H54 (cell line): ENCODE measurements around the gene ABCA6.
A peak's percentile ranks its signal among the peaks of the same experiment; 100 is the strongest.
"Not testable (repeated sequence)": the region's sequence is repeated elsewhere in the genome, so short reads cannot be mapped to it uniquely, and the experiment has no call there.

Source experiments
- DNase-seq: peaks from one replicate; pipeline ENCODE4 v3.0.0; 2011; ENCODE audit warnings: low spot score, mixed read lengths; ENCODE audit not compliant: insufficient read length
- FAIRE-seq: peaks from 3 replicates; lab custom pipeline; 2011; peaks lifted over from hg19 to GRCh38; lab: Jason Lieb, UNC
- POLR2A ChIP-seq: IDR thresholded peaks from 2 replicates; pipeline ENCODE4 v1.6.1; 2011; ENCODE audit warnings: low read depth, mild to moderate bottlenecking, low read length

Gene ABCA6, protein sequence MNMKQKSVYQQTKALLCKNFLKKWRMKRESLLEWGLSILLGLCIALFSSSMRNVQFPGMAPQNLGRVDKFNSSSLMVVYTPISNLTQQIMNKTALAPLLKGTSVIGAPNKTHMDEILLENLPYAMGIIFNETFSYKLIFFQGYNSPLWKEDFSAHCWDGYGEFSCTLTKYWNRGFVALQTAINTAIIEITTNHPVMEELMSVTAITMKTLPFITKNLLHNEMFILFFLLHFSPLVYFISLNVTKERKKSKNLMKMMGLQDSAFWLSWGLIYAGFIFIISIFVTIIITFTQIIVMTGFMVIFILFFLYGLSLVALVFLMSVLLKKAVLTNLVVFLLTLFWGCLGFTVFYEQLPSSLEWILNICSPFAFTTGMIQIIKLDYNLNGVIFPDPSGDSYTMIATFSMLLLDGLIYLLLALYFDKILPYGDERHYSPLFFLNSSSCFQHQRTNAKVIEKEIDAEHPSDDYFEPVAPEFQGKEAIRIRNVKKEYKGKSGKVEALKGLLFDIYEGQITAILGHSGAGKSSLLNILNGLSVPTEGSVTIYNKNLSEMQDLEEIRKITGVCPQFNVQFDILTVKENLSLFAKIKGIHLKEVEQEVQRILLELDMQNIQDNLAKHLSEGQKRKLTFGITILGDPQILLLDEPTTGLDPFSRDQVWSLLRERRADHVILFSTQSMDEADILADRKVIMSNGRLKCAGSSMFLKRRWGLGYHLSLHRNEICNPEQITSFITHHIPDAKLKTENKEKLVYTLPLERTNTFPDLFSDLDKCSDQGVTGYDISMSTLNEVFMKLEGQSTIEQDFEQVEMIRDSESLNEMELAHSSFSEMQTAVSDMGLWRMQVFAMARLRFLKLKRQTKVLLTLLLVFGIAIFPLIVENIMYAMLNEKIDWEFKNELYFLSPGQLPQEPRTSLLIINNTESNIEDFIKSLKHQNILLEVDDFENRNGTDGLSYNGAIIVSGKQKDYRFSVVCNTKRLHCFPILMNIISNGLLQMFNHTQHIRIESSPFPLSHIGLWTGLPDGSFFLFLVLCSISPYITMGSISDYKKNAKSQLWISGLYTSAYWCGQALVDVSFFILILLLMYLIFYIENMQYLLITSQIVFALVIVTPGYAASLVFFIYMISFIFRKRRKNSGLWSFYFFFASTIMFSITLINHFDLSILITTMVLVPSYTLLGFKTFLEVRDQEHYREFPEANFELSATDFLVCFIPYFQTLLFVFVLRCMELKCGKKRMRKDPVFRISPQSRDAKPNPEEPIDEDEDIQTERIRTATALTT (N-terminal part only)

DNA sequence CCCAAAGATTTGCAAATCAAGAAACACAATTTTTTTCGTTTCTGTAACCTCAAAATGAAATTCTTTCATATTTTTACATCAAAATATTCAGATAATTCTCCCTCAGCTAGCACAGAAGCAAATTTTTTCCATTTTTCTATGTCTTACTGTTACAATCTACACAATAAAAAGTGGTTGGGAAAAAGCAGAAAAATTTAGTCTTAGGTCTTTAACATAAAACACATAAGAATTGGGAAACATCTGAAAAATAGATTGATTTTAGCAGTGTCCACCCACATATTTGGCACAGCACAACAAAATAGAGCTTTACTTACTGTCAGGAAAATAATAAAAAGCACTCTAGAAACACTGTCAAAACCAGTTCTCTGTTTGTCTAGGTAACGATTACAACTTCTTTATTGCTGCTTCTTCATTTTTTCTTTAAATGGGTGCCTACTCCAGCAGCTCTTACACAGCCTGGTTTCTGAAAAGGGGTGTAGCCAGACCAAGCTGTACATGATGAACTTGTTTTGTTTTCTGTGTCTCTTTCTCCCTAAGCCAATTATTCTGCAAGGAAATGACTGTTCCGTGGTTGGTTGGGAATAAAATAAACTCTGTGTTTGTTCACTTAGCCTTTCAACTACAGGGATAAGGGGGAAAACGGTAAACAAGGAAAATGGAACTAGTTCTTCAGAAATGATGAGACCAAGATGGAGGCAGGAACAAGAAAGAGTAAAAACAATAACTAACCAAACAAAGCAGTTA lies at the start of gene ABCA6:
TSS of gene ABCA6 (minus strand) at position 465 of the 744 bp plus-strand sequence. CDS start 1,192 bp downstream, outside the sequence.
- peak; percentile 85 for FAIRE-seq
- no peak for TF ChIP-seq POLR2A

GRCh38 chr17:69188796-69189195 lies 47.1 kb upstream of the ABCA6 start:
- FAIRE-seq (no peak), DNase-seq (no peak)
- TF ChIP-seq POLR2A, result no peak

More for the DNA sequence above, at the start of gene ABCA6:
- DNase-seq, result no peak

GRCh38 chr17:69188064-69188463 lies 46.4 kb upstream of the ABCA6 start:
- FAIRE-seq (no peak), DNase-seq (no peak)

GRCh38 chr17:69187294-69187693 lies 45.6 kb upstream of the ABCA6 start:
- TF ChIP-seq POLR2A, result no peak
- no peak for FAIRE-seq
- DNase-seq, result no peak

More at GRCh38 chr17:69188064-69188463, 46.4 kb upstream of the ABCA6 start:
- TF ChIP-seq POLR2A, result no peak

- no peak for TF ChIP-seq POLR2A
- FAIRE-seq, result peak; percentile 61
- no peak for DNase-seq
Observed at GRCh38 chr17:69179227-69179952, 37.7 kb upstream of the ABCA6 start.

- FAIRE-seq, result peak; percentile 33
- no peak for DNase-seq
- TF ChIP-seq POLR2A, result no peak
Observed at GRCh38 chr17:69176457-69176795, 34.7 kb upstream of the ABCA6 start.

- DNase-seq, result no peak
- FAIRE-seq, result peak; percentile 99
- TF ChIP-seq POLR2A, result no peak
Observed at GRCh38 chr17:69175625-69176456, 34.1 kb upstream of the ABCA6 start.

DNA sequence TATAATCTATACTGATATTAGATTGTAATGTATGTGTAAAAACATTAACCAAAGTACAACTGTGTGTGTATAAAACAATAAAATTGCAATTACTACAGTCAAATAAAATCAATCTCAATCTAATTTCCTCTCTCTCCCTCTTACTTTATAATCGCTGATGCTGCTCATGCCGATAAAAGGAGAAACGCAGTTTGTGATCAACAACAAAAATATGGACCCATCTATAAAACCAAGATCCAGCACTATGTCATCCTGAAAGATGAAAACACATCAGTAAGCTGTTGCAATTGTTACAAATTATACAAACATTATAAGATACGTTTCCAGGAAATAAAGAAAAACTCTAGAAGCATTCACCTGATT lies 33.5 kb upstream of the ABCA6 start:
- DNase-seq (no peak), FAIRE-seq (no peak)
- TF ChIP-seq POLR2A, result no peak

DNA sequence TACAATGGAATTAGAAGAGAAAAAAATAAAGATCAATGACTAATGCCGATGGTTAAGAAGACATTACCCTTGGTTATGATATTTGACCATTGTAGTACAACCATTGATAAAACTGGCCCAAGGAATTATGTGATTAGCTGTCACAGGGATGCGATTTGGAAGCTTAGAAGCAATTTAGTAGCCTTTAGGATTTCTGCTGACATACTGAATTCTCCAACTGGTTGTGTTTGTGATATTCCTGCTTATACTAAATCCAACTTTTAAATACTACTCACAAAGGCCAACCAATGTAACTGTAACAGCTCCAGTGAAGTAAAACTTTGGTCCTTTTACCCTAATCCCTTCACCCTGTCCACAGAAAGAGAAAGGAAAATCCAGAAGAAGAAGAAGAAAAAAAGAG lies 31.4 kb upstream of the ABCA6 start:
- no peak for TF ChIP-seq POLR2A
- FAIRE-seq, result no peak
- no peak for DNase-seq

- TF ChIP-seq POLR2A, result no peak
- FAIRE-seq, result no peak
- DNase-seq, result no peak
Observed at GRCh38 chr17:69170377-69170776, 28.7 kb upstream of the ABCA6 start.

- not testable (repeated sequence) for FAIRE-seq, DNase-seq
Observed at GRCh38 chr17:69168642-69169041, 26.9 kb upstream of the ABCA6 start.

GRCh38 chr17:69166957-69167356 lies 25.3 kb upstream of the ABCA6 start:
- FAIRE-seq (no peak), DNase-seq (no peak)
- no peak for TF ChIP-seq POLR2A
